GM12891 (cell line): ENCODE results near the gene ZNF580.

Experiments
- PAX5 ChIP-seq: IDR thresholded peaks from 2 replicates; pipeline ENCODE4 v1.6.1; 2011; ENCODE audit warnings: low read length, moderate library complexity, mild to moderate bottlenecking; ENCODE audit not compliant: insufficient read depth, severe bottlenecking
- POLR2A ChIP-seq: IDR thresholded peaks from 2 replicates; pipeline ENCODE4 v1.6.1; 2011; ENCODE audit warnings: low read depth, low read length, control low read depth
- POLR2AphosphoS5 ChIP-seq: IDR thresholded peaks from 2 replicates; pipeline ENCODE4 v1.6.1; 2011; ENCODE audit warnings: low read depth, low read length, control low read depth
- POU2F2 ChIP-seq: IDR thresholded peaks from 2 replicates; pipeline ENCODE4 v1.6.1; 2011; ENCODE audit warnings: low read depth, mild to moderate bottlenecking, control low read depth, low read length, moderate library complexity
- SPI1 ChIP-seq: IDR thresholded peaks from 2 replicates; pipeline ENCODE4 v1.6.1; 2011; ENCODE audit warnings: low read depth, low read length, control low read depth
- TAF1 ChIP-seq: IDR thresholded peaks from 2 replicates; pipeline ENCODE4 v1.6.1; 2011; ENCODE audit warnings: low read depth, low read length, control low read depth

DNA sequence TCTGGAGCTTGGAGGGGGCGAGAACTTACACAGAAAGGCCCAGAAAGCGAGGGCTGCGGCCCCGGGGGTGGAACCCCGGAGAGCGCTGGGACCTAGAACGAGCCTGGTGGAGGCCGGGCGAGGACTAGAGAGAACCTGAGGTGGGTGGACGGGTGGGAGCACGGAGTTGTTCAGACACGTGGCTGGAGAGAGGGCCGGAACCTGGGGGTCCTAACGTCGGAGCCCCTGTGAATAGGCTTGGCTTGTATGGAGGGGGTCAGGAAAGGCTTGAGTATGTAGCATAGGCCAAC is 3.0 kb downstream of the ZNF580 start:
- TF ChIP-seq TAF1 (no peak), POLR2AphosphoS5 (no peak; the same call in 1 of the 2 replicates), POLR2A (no peak), SPI1 (no peak), POU2F2 (no peak), PAX5 (no peak)
